Breast epithelium (tissue), 4 donors: Measurements from ENCODE around the gene DENND4B. TPM values are rescaled to one million over a fixed set of nuclear protein-coding genes. Genes with fewer than 3 reads are reported as not detected.
A peak's percentile ranks its signal among the peaks of the same experiment; 100 is the strongest.

Source experiments
- DNase-seq, 2 donors: peaks; one replicate each; pipeline ENCODE4 v3.0.0-alpha.2; 2019; ENCODE audit warnings: low spot score in 2 of 2
- H3K27ac ChIP-seq, 2 donors: fragments of 200-600 bp; sonication (generic) in 1 of 2; one replicate each; pipeline ENCODE4 v1.5.1; 2016 to 2019; ENCODE audit warnings: mild to moderate bottlenecking in 1 of 2
- H3K27me3 ChIP-seq, 2 donors: fragments of 200-600 bp; sonication (generic) in 1 of 2; one replicate each; pipeline versions ENCODE4 v1.5.1 to v1.6.0; 2017 to 2019; ENCODE audit warnings: control low read depth in 1 of 2, mild to moderate bottlenecking in 1 of 2
- H3K36me3 ChIP-seq: fragments of 200-600 bp; one replicate; pipeline ENCODE4 v1.5.1; 2019
- H3K4me1 ChIP-seq, 2 donors: fragments of 200-600 bp; sonication (generic); one replicate each; pipeline ENCODE4 v1.5.1; 2016 to 2019; ENCODE audit warnings: control low read depth in 1 of 2
- H3K4me3 ChIP-seq, 3 donors: fragments of 200-600 bp; sonication (generic); 1 replicate in 2 of 3; 2 replicates in 1 of 3; pipeline ENCODE4 v1.5.1; 2016 to 2019; ENCODE audit warnings: mild to moderate bottlenecking in 3 of 3, moderate library complexity in 2 of 3
- H3K9me3 ChIP-seq, 2 donors: fragments of 200-600 bp; sonication (generic) in 1 of 2; one replicate each; pipeline ENCODE4 v1.5.1; 2016 to 2019; ENCODE audit warnings: control low read depth in 1 of 2
- CTCF ChIP-seq, 3 donors: fragments of 450-650 bp; IDR thresholded peaks; one replicate each; pipeline ENCODE4 v1.5.1; 2016 to 2017; ENCODE audit warnings: antibody characterized with exemption in 3 of 3, mild to moderate bottlenecking in 3 of 3, moderate library complexity in 3 of 3
- POLR2A ChIP-seq: fragments of 450-650 bp; IDR thresholded peaks from one replicate; pipeline ENCODE4 v1.6.1; 2016; ENCODE audit warnings: antibody characterized with exemption, mild to moderate bottlenecking, moderate library complexity
- POLR2AphosphoS5 ChIP-seq, 3 donors: sonication (generic); formaldehyde crosslinking; IDR thresholded peaks; one replicate each; pipeline ENCODE4 v1.6.1; 2017; ENCODE audit warnings: antibody characterized with exemption in 3 of 3
- intact Hi-C: fragments of 100-400 bp; cut with DNase I; formaldehyde crosslinking; loops from one replicate; pipeline ENCODE4 v1.15.1; 2023; ENCODE audit warnings: low total_unique reads
- total RNA-seq, 3 donors: library from RNA; depleted of rRNA; stranded (reverse); fragments of >200 nt; gene quantifications; one replicate each; pipeline ENCODE4 v1.1.0, GENCODE V29; 2016

DENND4B gene
- total RNA-seq, 3 donors from 2014 or later = 33.4 to 34.1 (median 33.8) TPM

DNA sequence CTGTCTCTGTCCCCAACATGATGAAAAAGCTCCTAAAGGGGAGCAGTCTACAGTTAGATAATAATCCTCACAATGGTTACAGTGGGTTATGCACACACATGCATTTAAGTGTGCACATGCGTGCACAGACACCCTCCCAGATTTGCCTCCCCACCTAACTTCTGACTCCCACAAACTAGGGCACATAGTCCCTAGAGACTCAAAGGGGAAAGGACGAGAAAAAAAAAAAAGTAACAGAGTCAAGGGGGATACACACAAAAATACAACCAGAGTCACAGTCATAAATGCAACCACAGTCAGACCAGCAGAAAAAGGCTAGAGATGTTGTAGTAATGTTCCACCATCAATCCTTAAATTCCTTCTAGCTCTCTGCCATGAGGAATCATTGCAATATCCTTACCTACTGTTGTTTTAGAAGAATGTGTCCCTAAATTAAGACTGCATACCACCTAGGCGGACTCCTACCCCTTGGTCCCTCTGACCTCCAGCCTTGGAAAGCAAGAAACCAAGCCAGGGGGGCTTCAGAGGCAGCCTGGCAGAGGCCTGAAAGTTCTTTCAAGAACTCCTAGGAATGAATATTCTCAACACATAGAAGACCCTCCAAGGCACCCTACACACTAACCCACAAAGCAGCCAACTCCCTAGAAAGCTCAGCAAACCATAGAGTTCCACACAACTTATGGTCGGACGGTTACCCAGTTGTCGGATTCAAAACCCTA, 10.6 kb upstream of the DENND4B start:
- intact Hi-C loops = no loop called here
- no peak for TF ChIP-seq POLR2AphosphoS5 (IDR thresholded peaks at IDR 0.05)
- no peak for TF ChIP-seq POLR2A
- no peak for TF ChIP-seq CTCF (IDR thresholded peaks at IDR 0.05)
- Histone ChIP-seq H3K4me3 (peak overlapping the region; percentile 93 to 95 (median 94)), H3K4me1 (peaks cover 10 to 17% of the 10 kb centered on the region in 2 donors), H3K27ac (peak overlapping the region; percentile 91 to 95), H3K27me3 (no peaks in the 10 kb centered on the region), H3K36me3 (peaks cover 5% of the 10 kb centered on the region), H3K9me3 (no peaks in the 10 kb centered on the region)
- no peak for DNase-seq

DNA sequence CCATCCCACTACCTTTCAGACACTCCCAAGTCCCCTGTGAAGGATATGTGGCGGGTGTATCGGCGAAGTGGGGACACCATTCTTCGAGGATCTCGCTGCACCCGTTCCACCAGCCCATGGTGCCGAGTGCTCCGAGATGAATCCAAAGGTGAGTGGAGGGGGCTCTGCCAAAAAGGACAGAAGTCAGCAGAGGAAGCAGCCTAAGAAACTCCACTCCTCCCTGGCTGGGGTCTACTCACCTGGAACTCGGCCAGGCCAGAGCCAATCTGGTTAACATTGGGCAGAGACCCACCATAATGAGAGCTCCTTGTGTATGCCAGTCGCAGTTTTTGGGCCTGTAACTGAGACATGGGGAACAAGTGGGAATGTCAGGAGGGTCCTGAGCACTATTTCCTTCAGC, 8.3 kb upstream of the DENND4B start:
- peaks cover 10 to 11% of the 10 kb centered on the region in 2 donors for H3K4me1 ChIP-seq
- DNase-seq = no peak
- no peaks in the 10 kb centered on the region for H3K27me3 ChIP-seq
- intact Hi-C loops = no loop called here
- H3K27ac ChIP-seq = no peak overlapping the region
- no peak overlapping the region for H3K4me3 ChIP-seq
- H3K9me3 ChIP-seq = no peaks in the 10 kb centered on the region
- TF ChIP-seq POLR2A (no peak), POLR2AphosphoS5 (IDR thresholded peaks at IDR 0.05) (no peak), CTCF (IDR thresholded peaks at IDR 0.05) (no peak)
- H3K36me3 ChIP-seq = peaks cover 12% of the 10 kb centered on the region

- no peaks in the 10 kb centered on the region for H3K27me3 ChIP-seq
- DNase-seq = no peak
- H3K4me1 ChIP-seq = peaks cover 10 to 11% of the 10 kb centered on the region in 2 donors
- H3K27ac ChIP-seq = no peak overlapping the region
- no peaks in the 10 kb centered on the region for H3K9me3 ChIP-seq
- H3K4me3 ChIP-seq = no peak overlapping the region
- H3K36me3 ChIP-seq = peaks cover 12% of the 10 kb centered on the region
- intact Hi-C loops = no loop called here
- TF ChIP-seq CTCF (IDR thresholded peaks at IDR 0.05) (no peak), POLR2A (no peak), POLR2AphosphoS5 (IDR thresholded peaks at IDR 0.05) (no peak)
These were observed 7.4 kb upstream of the DENND4B start for GRCh38 chr1:153953859-153954365.

DNA sequence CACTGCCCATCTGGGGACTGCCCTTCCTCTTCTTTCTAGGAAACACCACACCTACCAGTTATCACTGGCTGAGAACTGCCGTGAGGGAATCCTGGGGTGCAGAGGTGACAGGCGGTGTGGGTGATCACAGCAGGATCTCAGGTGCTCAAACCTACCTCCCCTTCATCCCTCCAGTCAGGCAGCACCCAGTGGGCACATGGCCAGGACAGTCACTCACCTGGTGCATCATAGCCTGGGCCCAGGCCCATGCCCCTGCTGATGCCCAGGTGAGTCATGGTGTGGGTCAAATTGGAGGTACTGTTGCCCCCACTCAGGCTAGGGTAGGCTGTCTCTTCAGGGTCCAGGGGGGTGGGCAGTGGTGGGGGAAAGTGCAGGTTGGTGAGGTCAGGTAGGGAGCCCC, 5.3 kb upstream of the DENND4B start:
- intact Hi-C loops = no loop called here
- no peaks in the 10 kb centered on the region for H3K9me3 ChIP-seq
- no peak overlapping the region for H3K27ac ChIP-seq
- no peak overlapping the region for H3K4me3 ChIP-seq
- no peak for DNase-seq
- TF ChIP-seq CTCF (IDR thresholded peaks at IDR 0.05) (no peak), POLR2A (no peak), POLR2AphosphoS5 (IDR thresholded peaks at IDR 0.05) (no peak)
- H3K27me3 ChIP-seq = no peaks in the 10 kb centered on the region
- H3K4me1 ChIP-seq = peaks cover 6 to 10% of the 10 kb centered on the region in 2 donors
- peaks cover 12% of the 10 kb centered on the region for H3K36me3 ChIP-seq

- TF ChIP-seq POLR2AphosphoS5 (IDR thresholded peaks at IDR 0.05) (no peak), POLR2A (no peak)
- intact Hi-C loops = no loop called here
- no peak for DNase-seq
- Histone ChIP-seq H3K9me3 (no peaks in the 10 kb centered on the region), H3K4me3 (no peak overlapping the region), H3K4me1 (peaks cover 0 to 4% of the 10 kb centered on the region in 2 donors), H3K36me3 (peaks cover 12% of the 10 kb centered on the region), H3K27ac (no peak overlapping the region), H3K27me3 (no peaks in the 10 kb centered on the region)
These were observed 4.7 kb upstream of the DENND4B start for GRCh38 chr1:153951183-153951582.
